DMS114 treated with DMSO at 0.1 percent for 48 hours (cell line): Measurements from ENCODE around the gene EFHD1.
"Not testable (repeated sequence)": the region's sequence is repeated elsewhere in the genome, so short reads cannot be mapped to it uniquely, and the experiment has no call there.

ENCODE experiments used
- DNase-seq: peaks from one replicate; lab custom pipeline; 2025; ENCODE audit not compliant: unreplicated experiment; lab: John Stamatoyannopoulos, UW

EFHD1 gene

GRCh38 chr2:232689152-232689910, 55.9 kb downstream of the EFHD1 start:
- no peak for DNase-seq

- not testable (repeated sequence) for DNase-seq
Measured at GRCh38 chr2:232691117-232691516, 57.7 kb downstream of the EFHD1 start.

GRCh38 chr2:232693344-232693743, 59.9 kb downstream of the EFHD1 start:
- DNase-seq: no peak

GRCh38 chr2:232696609-232697058, 63.2 kb downstream of the EFHD1 start:
- DNase-seq: no peak

DNA sequence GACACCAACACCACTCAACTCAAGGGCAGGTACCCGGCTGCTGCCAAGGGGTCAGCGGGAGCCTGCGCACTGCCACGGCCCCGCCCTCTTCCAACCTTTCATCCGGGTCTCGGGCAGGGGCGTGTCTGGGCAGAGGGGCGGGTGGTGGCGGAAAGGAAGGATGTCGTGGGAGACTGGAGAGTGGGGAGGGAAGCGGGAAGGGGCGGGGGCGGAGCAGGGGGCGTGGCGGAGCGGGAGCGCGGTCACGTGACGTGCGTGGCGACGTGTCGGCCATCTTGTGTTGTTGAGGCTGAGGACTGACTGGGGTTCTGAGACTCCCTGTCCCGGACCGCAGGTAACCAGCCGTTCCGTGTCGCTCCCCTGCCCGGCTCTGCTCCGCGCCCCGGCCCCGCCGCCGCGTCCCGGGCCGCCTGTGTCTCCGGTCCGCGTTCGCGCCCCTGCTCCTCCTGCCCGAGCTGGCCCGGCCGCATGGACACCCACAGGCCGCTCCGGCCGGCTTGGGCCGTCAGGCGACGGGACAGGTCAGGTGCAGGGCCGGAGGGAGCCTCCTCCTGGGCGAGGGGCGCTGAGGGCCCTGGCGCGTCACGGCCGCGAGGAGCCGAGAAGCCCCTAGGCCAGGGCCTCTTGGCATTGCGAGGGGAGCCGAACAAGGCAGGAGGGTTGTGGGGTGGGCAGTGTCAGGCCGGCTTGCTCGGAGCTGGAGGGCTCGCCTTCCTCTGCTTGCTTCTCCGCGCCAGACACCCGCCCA, 63.8 kb downstream of the EFHD1 start, which contains the start of gene GIGYF2:
TSS of gene GIGYF2 (plus strand) at position 273 of the 748 bp plus-strand sequence. CDS start 37,867 bp downstream, outside the sequence.
- DNase-seq: peak; percentile 92

GRCh38 chr2:232697807-232698110, 64.4 kb downstream of the EFHD1 start:
- DNase-seq: no peak

GRCh38 chr2:232698556-232699091, 65.2 kb downstream of the EFHD1 start:
- no peak for DNase-seq

DNA sequence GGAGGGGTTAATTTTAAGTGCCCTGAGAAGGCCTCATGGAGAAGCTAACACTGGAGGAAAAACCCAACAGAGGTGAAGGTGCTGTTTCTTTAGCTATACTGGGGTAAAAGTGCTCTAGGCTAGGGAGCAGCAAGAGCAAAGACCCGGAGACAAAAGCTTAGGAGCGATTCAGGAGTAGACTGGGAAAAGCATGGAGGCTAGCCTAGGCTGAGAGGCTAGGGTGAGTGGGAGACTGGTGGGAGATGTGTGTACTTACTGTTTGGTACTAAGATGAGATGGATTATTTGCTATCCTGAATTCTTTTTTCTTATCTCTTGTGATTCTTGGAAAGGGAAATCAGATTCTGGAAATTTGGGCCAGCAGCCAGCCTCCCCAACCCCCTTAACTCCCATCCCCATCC, 65.7 kb downstream of the EFHD1 start:
- DNase-seq: no peak

- DNase-seq: no peak
Measured at GRCh38 chr2:232700154-232700553, 66.8 kb downstream of the EFHD1 start.

DNA sequence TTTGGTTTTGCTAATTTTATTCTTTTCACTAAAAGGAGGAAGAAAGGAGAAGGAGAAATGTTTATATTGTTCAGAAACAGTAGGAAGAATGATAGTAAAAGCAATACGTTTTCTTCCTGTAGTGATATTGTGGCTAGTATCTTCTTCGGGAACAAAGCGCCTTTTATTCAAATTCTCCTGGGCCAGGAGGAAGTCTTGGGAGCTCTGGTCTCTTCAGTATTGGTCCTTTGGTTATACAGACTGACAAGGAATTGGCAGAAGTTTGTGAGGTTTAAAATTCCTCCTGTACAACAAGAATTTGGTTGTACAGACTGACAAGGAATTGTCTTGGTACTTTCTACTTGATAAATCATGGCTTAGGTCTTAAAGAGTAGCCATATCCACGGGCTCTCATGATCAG, 73.7 kb downstream of the EFHD1 start:
- DNase-seq: no peak

DNA sequence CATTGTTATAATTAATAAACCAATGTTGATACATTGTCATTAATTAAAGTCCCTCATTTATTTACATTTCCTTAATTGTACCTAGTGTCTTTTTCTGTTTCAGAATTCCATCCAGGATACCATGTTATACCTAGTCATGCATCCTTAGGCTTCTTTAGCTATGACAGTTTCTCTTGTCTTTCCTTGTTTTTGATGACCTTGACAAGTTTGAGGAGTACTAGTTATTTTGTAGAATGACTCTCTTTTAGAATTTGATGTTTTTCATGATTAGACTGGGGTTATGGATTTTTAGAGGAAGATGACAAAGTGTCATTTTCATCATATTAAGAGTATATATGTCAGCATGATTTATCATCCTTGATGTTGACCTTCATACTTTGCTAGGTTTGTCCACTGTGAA, 80.1 kb downstream of the EFHD1 start:
- no peak for DNase-seq

- DNase-seq: no peak
Measured at GRCh38 chr2:232714969-232715368, 81.6 kb downstream of the EFHD1 start.

- not testable (repeated sequence) for DNase-seq
Measured at GRCh38 chr2:232720056-232720455, 86.7 kb downstream of the EFHD1 start.

DNA sequence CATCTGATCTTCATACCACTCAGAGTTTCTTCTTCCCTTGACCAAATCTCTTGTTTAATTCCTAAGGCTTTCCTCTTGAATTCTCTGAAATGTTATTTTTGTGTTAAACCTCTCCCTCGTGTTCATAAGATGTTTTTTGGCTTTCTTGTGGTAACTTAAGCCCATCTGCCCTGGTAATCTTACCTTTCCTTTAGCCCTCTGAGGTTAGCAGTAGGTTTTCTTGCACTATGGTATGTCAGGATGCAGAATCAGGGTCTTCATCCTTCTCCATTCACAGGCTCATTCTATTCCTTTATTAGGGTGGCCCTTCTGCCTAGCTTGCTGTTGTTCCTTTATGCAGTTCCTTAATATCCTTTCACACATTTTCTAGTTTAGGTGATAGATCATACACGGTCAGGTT, 87.9 kb downstream of the EFHD1 start:
- no peak for DNase-seq

DNA sequence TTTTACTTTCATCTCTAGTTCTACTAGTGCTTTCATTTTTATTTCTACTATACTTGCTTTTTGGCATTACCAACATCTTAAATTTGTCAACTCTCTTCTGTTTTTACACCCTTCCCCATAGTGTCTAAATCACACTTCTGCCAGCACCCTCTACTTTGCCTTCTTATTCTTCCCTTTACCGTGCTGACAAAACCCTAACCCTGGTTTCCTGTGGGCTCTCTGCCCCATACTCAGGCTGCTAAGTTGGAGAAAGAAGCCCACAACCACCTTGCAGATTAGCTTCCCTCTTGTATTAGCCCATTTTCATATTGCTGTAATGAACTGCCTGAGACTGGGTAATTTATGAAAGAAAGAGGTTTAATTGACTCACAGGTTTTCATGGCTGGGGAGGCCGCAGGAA, 88.5 kb downstream of the EFHD1 start:
- DNase-seq: no peak

DNA sequence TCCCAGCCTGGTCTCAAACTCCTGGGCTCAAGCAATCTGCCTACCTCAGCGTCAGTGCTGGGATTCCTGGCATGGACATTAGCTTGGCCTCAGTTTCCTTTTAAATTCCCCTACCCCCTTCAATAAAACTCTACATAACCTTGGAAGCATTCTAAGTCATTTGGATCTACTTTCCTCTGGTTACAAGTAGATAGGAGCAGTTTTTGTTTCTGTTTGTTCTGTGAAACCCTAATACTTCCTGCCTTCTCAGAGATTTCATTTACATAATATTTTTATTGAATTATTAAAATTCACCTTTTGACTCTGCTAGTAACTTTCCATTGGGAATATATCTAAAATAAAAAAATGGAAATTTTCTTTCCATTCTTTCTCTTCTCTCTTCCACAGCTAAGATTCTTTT, 89.6 kb downstream of the EFHD1 start:
- no peak for DNase-seq

- DNase-seq: no peak
Measured at GRCh38 chr2:232728785-232729184, 95.4 kb downstream of the EFHD1 start.

GRCh38 chr2:232731470-232731869, 98.1 kb downstream of the EFHD1 start:
- no peak for DNase-seq
